ENCODE measurements around the gene STXBP1. TPM values are rescaled to one million over a fixed set of nuclear protein-coding genes. Genes with fewer than 3 reads are reported as not detected.

The STXBP1 gene
- polyA plus RNA-seq, 3 donors, result 0.27 to 0.59 TPM; not detected in 1

DNA sequence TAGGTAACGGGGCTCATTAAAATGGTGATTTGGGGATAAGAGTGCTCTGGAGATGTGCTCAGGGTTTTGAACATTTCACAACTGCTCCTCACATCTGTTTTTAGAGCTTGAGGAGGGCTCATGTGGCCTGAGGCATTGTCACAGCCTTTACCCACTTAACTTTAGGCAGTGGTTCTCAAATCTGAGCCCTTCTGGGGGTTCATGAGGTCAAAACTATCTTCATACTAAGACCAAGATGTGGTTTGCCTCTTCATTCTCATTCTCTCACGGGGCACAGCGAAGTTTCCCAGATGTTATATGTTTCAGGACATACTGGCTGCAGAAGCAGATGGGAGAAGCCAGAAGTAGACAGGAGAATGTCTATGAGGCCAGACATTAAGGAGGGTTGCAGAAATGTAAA lies 38.4 kb downstream of the STXBP1 start:
- H3K4me2 ChIP-seq (replicated peaks; ENCODE audit: extremely low read depth, low read length, poor library complexity, severe bottlenecking), result no peak overlapping the region
- H4K20me1 ChIP-seq (ENCODE audit: insufficient read depth, low read length), result no peaks in the 10 kb centered on the region
- H2AFZ ChIP-seq (ENCODE audit: insufficient read depth, low read depth, low read length, poor library complexity, severe bottlenecking), result no peak overlapping the region
- H3K4me3 ChIP-seq (replicated peaks in 1 of 3; ENCODE audit: low read depth in 2 of 3, low read length in 3 of 3), result no peak overlapping the region
- Mint-ChIP-seq H3K27me3 (ENCODE audit: low read depth in 3 of 3) (peaks cover 0 to 3% (median 1%) of the 10 kb centered on the region in 3 donors), H3K4me1 (no peaks in the 10 kb centered on the region), H3K27ac (no peak overlapping the region), H3K36me3 (no peaks in the 10 kb centered on the region), H3K9me3 (no peaks in the 10 kb centered on the region), H3K4me3 (no peak overlapping the region)
- no peaks in the 10 kb centered on the region for H3K9me3 ChIP-seq (replicated peaks in 1 of 2; ENCODE audit: control insufficient read depth in 1 of 2, insufficient read depth in 1 of 2, low read length in 2 of 2)
- no peaks in the 10 kb centered on the region for H3K79me2 ChIP-seq (ENCODE audit: insufficient read depth, low read length)
- H3K36me3 ChIP-seq (replicated peaks in 1 of 2; ENCODE audit: control insufficient read depth in 1 of 2, insufficient read depth in 2 of 2, low read length in 2 of 2), result no peaks in the 10 kb centered on the region
- no peak overlapping the region for H3K27ac ChIP-seq (ENCODE audit: low read depth in 1 of 2, low read length in 2 of 2)
- no peak for DNase-seq
- H3K9ac ChIP-seq (ENCODE audit: insufficient read depth, low read length, poor library complexity, severe bottlenecking), result no peak overlapping the region
- no peaks in the 10 kb centered on the region for H3K4me1 ChIP-seq (ENCODE audit: control insufficient read depth in 1 of 2, insufficient read depth in 2 of 2, low read length in 2 of 2)
- H3K27me3 ChIP-seq (ENCODE audit: control insufficient read depth in 2 of 2, insufficient read depth in 2 of 2, low read length in 2 of 2), result no peaks in the 10 kb centered on the region
- WGBS (ENCODE audit: insufficient coverage), result no CpG with 5 or more reads among the region's 3 CpGs
- intact Hi-C loops (cut with micrococcal nuclease), result no loop called here
- no peak for TF ChIP-seq CTCF (IDR thresholded peaks at IDR 0.05)

- Mint-ChIP-seq H3K27me3 (ENCODE audit: low read depth in 3 of 3) (peaks cover 0 to 3% (median 1%) of the 10 kb centered on the region in 3 donors), H3K9me3 (no peaks in the 10 kb centered on the region), H3K4me1 (no peaks in the 10 kb centered on the region), H3K4me3 (no peak overlapping the region), H3K36me3 (no peaks in the 10 kb centered on the region), H3K27ac (no peak overlapping the region)
- H3K9ac ChIP-seq (ENCODE audit: insufficient read depth, low read length, poor library complexity, severe bottlenecking), result no peak overlapping the region
- H2AFZ ChIP-seq (ENCODE audit: insufficient read depth, low read depth, low read length, poor library complexity, severe bottlenecking), result no peak overlapping the region
- no peak overlapping the region for H3K27ac ChIP-seq (ENCODE audit: low read depth in 1 of 2, low read length in 2 of 2)
- TF ChIP-seq CTCF (IDR thresholded peaks at IDR 0.05), result no peak
- H3K4me2 ChIP-seq (replicated peaks; ENCODE audit: extremely low read depth, low read length, poor library complexity, severe bottlenecking), result no peak overlapping the region
- H3K36me3 ChIP-seq (replicated peaks in 1 of 2; ENCODE audit: control insufficient read depth in 1 of 2, insufficient read depth in 2 of 2, low read length in 2 of 2), result no peaks in the 10 kb centered on the region
- H3K4me1 ChIP-seq (ENCODE audit: control insufficient read depth in 1 of 2, insufficient read depth in 2 of 2, low read length in 2 of 2), result no peaks in the 10 kb centered on the region
- 64% methylated on average over 3 of the region's 9 CpGs for WGBS (ENCODE audit: insufficient coverage)
- no peaks in the 10 kb centered on the region for H3K9me3 ChIP-seq (replicated peaks in 1 of 2; ENCODE audit: control insufficient read depth in 1 of 2, insufficient read depth in 1 of 2, low read length in 2 of 2)
- intact Hi-C loops (cut with micrococcal nuclease), result no loop called here
- H3K27me3 ChIP-seq (ENCODE audit: control insufficient read depth in 2 of 2, insufficient read depth in 2 of 2, low read length in 2 of 2), result no peaks in the 10 kb centered on the region
- no peaks in the 10 kb centered on the region for H3K79me2 ChIP-seq (ENCODE audit: insufficient read depth, low read length)
- no peaks in the 10 kb centered on the region for H4K20me1 ChIP-seq (ENCODE audit: insufficient read depth, low read length)
- H3K4me3 ChIP-seq (replicated peaks in 1 of 3; ENCODE audit: low read depth in 2 of 3, low read length in 3 of 3), result no peak overlapping the region
- no peak for DNase-seq
Measured at GRCh38 chr9:127651697-127652610, 39.9 kb downstream of the STXBP1 start.
